ENCODE data around the gene PAFAH2. TPM values are rescaled to one million over a fixed set of nuclear protein-coding genes. Genes with fewer than 3 reads are reported as not detected.

PAFAH2 gene
- total and polyA plus RNA-seq, 2 of the 8 experiments (the other 6 are each of a cell fraction or from before 2014, with no cell fraction given) = 7.7 to 9.3 TPM

DNA sequence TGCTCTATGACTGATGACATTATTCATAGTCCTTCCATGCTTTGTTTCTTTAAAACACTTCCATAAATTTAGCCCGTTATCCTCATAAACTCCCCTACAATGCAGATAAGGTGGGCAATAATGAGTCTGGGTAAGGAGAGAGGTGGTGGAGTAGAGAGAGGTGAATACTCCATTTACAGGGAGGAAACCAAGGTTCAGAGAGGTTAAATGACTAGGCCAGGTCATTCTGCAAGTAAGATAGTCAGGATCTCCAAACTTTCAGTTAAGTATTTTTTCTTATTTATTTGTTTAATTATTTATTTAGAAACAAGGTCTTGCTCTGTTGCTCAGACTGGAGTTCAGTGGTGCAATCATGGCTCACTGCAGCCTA is 26.1 kb downstream of the PAFAH2 start:
- no peak overlapping the region for H2AFZ ChIP-seq (ENCODE audit: low read length)
- H3K36me3 ChIP-seq (ENCODE audit: control insufficient read depth in 2 of 4, insufficient read depth in 4 of 4, low read length in 3 of 4) = peaks cover 0 to 17% (median 9%) of the 10 kb centered on the region in 4 experiments; a peak in 6 of 8 replicates
- no peak overlapping the region for H3K18ac ChIP-seq (ENCODE audit: extremely low read depth, low read length)
- FAIRE-seq = no peak
- no peak overlapping the region for H2BK15ac ChIP-seq (ENCODE audit: low read length)
- no peak overlapping the region for H2AK5ac ChIP-seq (ENCODE audit: low read depth, low read length)
- CTCF ChIA-PET (ENCODE audit: partially characterized antibody) = interaction anchor here (0.6 to 1.6 kb wide), 6 partner anchors 9 to 93 kb away, joined by 3 to 11 read pairs (median 3); partner anchors contain the start of gene PAFAH2
- no peak overlapping the region for H2BK120ac ChIP-seq (replicated peaks; ENCODE audit: low read depth, low read length)
- no peaks in the 10 kb centered on the region for H3K9me3 ChIP-seq (ENCODE audit: insufficient read depth in 2 of 2, low read depth in 1 of 2, low read length in 1 of 2)
- H3K23ac ChIP-seq (ENCODE audit: insufficient read length) = no peak overlapping the region
- WGBS, 2 experiments (ENCODE audit: extremely low coverage in 1 of 2, insufficient coverage in 1 of 2, insufficient read length in 1 of 2, insufficient replicate concordance in 2 of 2, low coverage in 1 of 2, low lambda C conversion rate in 2 of 2, missing lambda C conversion rate in 1 of 2) = 100% methylated on average over 1 of the region's 1 CpG; no CpG with 5 or more reads in 1 of the 2 experiments
- POLR2A ChIA-PET (ENCODE audit: partially characterized antibody) = interaction anchor here (1.1 to 1.5 kb wide), 2 partner anchors 13 to 16 kb away, joined by 3 read pairs; no protein-coding TSS in a partner anchor
- no peak for DNase-seq (ENCODE audit: low read depth in 1 of 2, low spot score in 2 of 2)
- no peak overlapping the region for H4K5ac ChIP-seq (ENCODE audit: insufficient read length, low read depth, low read length)
- no peak overlapping the region for H3K9ac ChIP-seq (replicated peaks in 1 of 4; ENCODE audit: extremely low read depth in 1 of 4, low read depth in 3 of 4, low read length in 3 of 4)
- no peak overlapping the region for H3K14ac ChIP-seq (ENCODE audit: insufficient read length)
- no peaks in the 10 kb centered on the region; a peak in 1 of 7 replicates for H3K27me3 ChIP-seq (replicated peaks in 1 of 4; ENCODE audit: control insufficient read depth in 3 of 4, extremely low read depth in 1 of 4, insufficient read depth in 3 of 4, low read length in 3 of 4)
- no peaks in the 10 kb centered on the region for H3K79me2 ChIP-seq (ENCODE audit: control insufficient read depth in 1 of 2, insufficient read depth in 2 of 2, low read length in 2 of 2)
- H3K56ac ChIP-seq (replicated peaks; ENCODE audit: insufficient read length, low read depth, low read length) = no peak overlapping the region
- H4K8ac ChIP-seq (ENCODE audit: extremely low read depth, insufficient read depth, low read length) = no peak overlapping the region
- H3K27ac ChIP-seq (ENCODE audit: low read depth, low read length) = no peak overlapping the region
- no peak overlapping the region for H2BK20ac ChIP-seq (ENCODE audit: low read length)
- H3K4ac ChIP-seq (replicated peaks; ENCODE audit: insufficient read length, low read depth, low read length) = no peak overlapping the region
- no peak overlapping the region for H4K91ac ChIP-seq (replicated peaks; ENCODE audit: insufficient read length, low read length)
- H3K79me1 ChIP-seq (ENCODE audit: low read depth, low read length) = no peaks in the 10 kb centered on the region
- no peak overlapping the region for H3K4me2 ChIP-seq (ENCODE audit: insufficient read depth in 1 of 2, low read depth in 2 of 2, low read length in 2 of 2)
- no peak overlapping the region for H2BK12ac ChIP-seq (ENCODE audit: low read depth, low read length)
- H3K4me3 ChIP-seq (ENCODE audit: extremely low read depth in 1 of 4, insufficient read depth in 2 of 4, low read depth in 3 of 4, low read length in 4 of 4) = no peak overlapping the region
- peaks cover 0 to 4% of the 10 kb centered on the region in 2 experiments for H4K20me1 ChIP-seq (replicated peaks in 1 of 2; ENCODE audit: control insufficient read depth in 1 of 2, insufficient read depth in 2 of 2, low read length in 2 of 2)
- H3K4me1 ChIP-seq (replicated peaks in 1 of 4; ENCODE audit: control insufficient read depth in 3 of 4, insufficient read depth in 4 of 4, low read length in 3 of 4) = peaks cover 2 to 6% (median 3%) of the 10 kb centered on the region in 4 experiments; a peak in 4 of 7 replicates
- H3K23me2 ChIP-seq (ENCODE audit: low read depth, low read length) = no peaks in the 10 kb centered on the region
- no peak overlapping the region for H2BK5ac ChIP-seq (ENCODE audit: low read depth, low read length)
- TF ChIP-seq CREB1 (IDR thresholded peaks at IDR 0.05) (no peak), KDM1A (IDR thresholded peaks at IDR 0.05; ENCODE audit: borderline replicate concordance, low read length) (no peak), CBX8 (IDR thresholded peaks at IDR 0.05; ENCODE audit: borderline replicate concordance, low read depth, low read length) (no peak), JUN (IDR thresholded peaks at IDR 0.05; ENCODE audit: low read depth, low read length) (no peak), PHF8 (conservative IDR thresholded peaks at IDR 0.05; ENCODE audit: low read depth, low read length) (no peak), POU5F1 (IDR thresholded peaks at IDR 0.05; ENCODE audit: low read depth, low read length) (no peak), BRCA1 (IDR thresholded peaks at IDR 0.05; ENCODE audit: low read depth, low read length) (no peak)
- TF ChIP-seq, protein P1, sequence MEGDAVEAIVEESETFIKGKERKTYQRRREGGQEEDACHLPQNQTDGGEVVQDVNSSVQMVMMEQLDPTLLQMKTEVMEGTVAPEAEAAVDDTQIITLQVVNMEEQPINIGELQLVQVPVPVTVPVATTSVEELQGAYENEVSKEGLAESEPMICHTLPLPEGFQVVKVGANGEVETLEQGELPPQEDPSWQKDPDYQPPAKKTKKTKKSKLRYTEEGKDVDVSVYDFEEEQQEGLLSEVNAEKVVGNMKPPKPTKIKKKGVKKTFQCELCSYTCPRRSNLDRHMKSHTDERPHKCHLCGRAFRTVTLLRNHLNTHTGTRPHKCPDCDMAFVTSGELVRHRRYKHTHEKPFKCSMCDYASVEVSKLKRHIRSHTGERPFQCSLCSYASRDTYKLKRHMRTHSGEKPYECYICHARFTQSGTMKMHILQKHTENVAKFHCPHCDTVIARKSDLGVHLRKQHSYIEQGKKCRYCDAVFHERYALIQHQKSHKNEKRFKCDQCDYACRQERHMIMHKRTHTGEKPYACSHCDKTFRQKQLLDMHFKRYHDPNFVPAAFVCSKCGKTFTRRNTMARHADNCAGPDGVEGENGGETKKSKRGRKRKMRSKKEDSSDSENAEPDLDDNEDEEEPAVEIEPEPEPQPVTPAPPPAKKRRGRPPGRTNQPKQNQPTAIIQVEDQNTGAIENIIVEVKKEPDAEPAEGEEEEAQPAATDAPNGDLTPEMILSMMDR (IDR thresholded peaks at IDR 0.05; ENCODE audit: control extremely low read depth in 1 of 3, insufficient read depth in 1 of 3, low read depth in 1 of 3, low read length in 3 of 3) = no peak
- TF ChIP-seq, protein P2, sequence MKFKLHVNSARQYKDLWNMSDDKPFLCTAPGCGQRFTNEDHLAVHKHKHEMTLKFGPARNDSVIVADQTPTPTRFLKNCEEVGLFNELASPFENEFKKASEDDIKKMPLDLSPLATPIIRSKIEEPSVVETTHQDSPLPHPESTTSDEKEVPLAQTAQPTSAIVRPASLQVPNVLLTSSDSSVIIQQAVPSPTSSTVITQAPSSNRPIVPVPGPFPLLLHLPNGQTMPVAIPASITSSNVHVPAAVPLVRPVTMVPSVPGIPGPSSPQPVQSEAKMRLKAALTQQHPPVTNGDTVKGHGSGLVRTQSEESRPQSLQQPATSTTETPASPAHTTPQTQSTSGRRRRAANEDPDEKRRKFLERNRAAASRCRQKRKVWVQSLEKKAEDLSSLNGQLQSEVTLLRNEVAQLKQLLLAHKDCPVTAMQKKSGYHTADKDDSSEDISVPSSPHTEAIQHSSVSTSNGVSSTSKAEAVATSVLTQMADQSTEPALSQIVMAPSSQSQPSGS (IDR thresholded peaks at IDR 0.05; ENCODE audit: low read length) = no peak

Data from H1 (cell line).